ENCODE results near the gene BRIX1. TPM values are rescaled to one million over a fixed set of nuclear protein-coding genes. Genes with fewer than 3 reads are reported as not detected.

Gene BRIX1
- total RNA-seq, 2 donors from 2014 or later, result 5.6 to 9.3 TPM

DNA sequence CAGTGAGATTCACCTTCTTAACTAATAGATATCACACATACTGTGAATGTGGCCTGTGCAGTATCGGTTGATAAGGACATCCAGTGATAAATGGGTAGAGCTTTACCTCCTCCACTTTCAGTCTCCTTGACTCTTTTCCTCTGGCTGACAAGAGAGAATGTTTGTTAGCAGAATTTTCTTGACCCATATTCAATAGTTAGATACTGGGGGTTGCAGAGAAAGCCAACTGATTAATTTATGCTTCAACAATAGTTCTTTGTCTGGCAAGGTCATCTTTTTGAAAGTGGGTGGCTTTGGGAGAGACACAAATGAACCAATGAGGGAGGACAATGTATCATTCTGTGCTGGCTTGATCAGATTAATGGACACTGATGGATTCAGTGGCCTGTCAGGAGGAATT lies 46.3 kb upstream of the BRIX1 start:
- WGBS, 2 donors, result 50 to 79% methylated on average over 1 of the region's 1 CpG
- DNase-seq (no peak), ATAC-seq (no peak)
- Histone ChIP-seq H3K9me3 (no peaks in the 10 kb centered on the region), H3K4me1 (no peaks in the 10 kb centered on the region), H3K36me3 (replicated peaks in 1 of 2; ENCODE audit: insufficient read depth in 1 of 2, low read depth in 2 of 2) (no peaks in the 10 kb centered on the region), H3K27ac (no peak overlapping the region), H3K27me3 (no peaks in the 10 kb centered on the region), H3K4me3 (no peak overlapping the region)
- intact Hi-C loops (cut with DNase I), result no loop called here
- TF ChIP-seq POLR2A (IDR thresholded peaks at IDR 0.05), result no peak
- TF ChIP-seq, protein P1, sequence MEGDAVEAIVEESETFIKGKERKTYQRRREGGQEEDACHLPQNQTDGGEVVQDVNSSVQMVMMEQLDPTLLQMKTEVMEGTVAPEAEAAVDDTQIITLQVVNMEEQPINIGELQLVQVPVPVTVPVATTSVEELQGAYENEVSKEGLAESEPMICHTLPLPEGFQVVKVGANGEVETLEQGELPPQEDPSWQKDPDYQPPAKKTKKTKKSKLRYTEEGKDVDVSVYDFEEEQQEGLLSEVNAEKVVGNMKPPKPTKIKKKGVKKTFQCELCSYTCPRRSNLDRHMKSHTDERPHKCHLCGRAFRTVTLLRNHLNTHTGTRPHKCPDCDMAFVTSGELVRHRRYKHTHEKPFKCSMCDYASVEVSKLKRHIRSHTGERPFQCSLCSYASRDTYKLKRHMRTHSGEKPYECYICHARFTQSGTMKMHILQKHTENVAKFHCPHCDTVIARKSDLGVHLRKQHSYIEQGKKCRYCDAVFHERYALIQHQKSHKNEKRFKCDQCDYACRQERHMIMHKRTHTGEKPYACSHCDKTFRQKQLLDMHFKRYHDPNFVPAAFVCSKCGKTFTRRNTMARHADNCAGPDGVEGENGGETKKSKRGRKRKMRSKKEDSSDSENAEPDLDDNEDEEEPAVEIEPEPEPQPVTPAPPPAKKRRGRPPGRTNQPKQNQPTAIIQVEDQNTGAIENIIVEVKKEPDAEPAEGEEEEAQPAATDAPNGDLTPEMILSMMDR (IDR thresholded peaks at IDR 0.05), result no peak

DNA sequence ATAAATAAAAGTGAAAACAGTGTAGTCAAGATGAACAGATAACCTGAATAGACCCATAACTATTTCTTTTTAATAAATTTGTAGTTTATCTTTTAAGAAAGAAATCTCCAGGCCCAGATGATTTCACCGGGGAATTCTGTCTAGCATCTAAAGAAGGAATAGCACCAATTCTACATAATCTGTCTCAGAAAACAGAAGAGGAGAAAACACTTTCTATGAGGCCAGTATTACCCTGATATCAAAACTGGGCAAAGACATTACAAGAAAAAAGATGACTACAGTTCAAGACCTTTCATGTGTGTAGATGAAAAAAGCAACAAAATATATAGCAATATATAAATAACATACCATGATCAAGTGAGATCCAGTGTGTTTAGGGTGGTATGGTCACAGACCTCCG lies 45.1 kb upstream of the BRIX1 start:
- no peaks in the 10 kb centered on the region for H3K9me3 ChIP-seq
- no peaks in the 10 kb centered on the region for H3K4me1 ChIP-seq
- WGBS, 2 donors, result 82 to 97% methylated on average over 2 of the region's 2 CpGs
- DNase-seq (no peak), ATAC-seq (no peak)
- no peak for TF ChIP-seq POLR2A (IDR thresholded peaks at IDR 0.05)
- TF ChIP-seq, protein P1 (IDR thresholded peaks at IDR 0.05), result no peak
- H3K27me3 ChIP-seq, result no peaks in the 10 kb centered on the region
- intact Hi-C loops (cut with DNase I), result no loop called here
- H3K4me3 ChIP-seq, result no peak overlapping the region
- H3K27ac ChIP-seq, result no peak overlapping the region
- no peaks in the 10 kb centered on the region for H3K36me3 ChIP-seq (replicated peaks in 1 of 2; ENCODE audit: insufficient read depth in 1 of 2, low read depth in 2 of 2)

DNA sequence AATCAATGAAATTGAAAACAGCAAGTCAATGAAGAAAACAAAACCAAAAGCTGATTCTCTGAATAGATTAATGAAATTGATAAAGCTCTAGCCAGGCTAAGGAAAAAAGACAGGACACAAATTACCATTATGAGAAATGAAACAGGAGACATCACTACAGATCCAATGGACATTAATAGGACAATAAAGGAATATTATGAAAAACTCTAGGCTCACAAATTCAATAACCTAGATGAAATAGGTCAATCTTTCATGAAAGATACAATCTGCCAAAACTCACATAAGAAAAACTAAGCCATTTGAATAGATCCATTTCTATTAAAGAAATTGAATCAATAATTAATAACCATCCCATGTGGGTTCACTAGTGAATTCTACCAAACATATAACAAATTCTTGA lies 39.2 kb upstream of the BRIX1 start:
- DNase-seq, result no peak
- no peak overlapping the region for H3K4me3 ChIP-seq
- ATAC-seq, result no peak
- no peak for TF ChIP-seq POLR2A (IDR thresholded peaks at IDR 0.05)
- TF ChIP-seq, protein P1 (IDR thresholded peaks at IDR 0.05), result no peak
- no peaks in the 10 kb centered on the region for H3K4me1 ChIP-seq
- no peak overlapping the region for H3K27ac ChIP-seq
- H3K27me3 ChIP-seq, result no peaks in the 10 kb centered on the region
- H3K36me3 ChIP-seq (replicated peaks in 1 of 2; ENCODE audit: insufficient read depth in 1 of 2, low read depth in 2 of 2), result no peaks in the 10 kb centered on the region
- no peaks in the 10 kb centered on the region for H3K9me3 ChIP-seq
- intact Hi-C loops (cut with DNase I), result no loop called here

DNA sequence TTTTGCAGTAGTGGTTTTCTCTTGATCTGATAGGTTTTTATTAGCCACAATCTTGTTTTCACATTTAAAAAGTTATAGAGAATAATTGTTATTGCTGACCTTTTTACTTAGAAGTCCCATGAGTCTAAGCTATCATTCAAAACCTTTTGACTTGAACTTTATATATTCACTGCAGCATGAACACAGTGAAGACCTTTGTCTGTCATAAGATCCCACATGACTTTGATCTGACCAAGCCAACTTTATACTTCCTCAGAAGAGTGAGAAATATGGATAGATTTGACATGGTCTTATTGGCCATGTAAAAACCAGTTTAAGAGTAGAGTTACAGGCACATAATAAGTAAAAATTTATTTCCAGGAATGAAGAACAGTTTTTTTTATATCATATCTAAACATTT lies 34.3 kb upstream of the BRIX1 start:
- no peak for TF ChIP-seq POLR2A (IDR thresholded peaks at IDR 0.05)
- TF ChIP-seq, protein P1 (IDR thresholded peaks at IDR 0.05), result no peak
- no peaks in the 10 kb centered on the region for H3K27me3 ChIP-seq
- no peak for ATAC-seq
- H3K9me3 ChIP-seq, result no peaks in the 10 kb centered on the region
- H3K4me3 ChIP-seq, result no peak overlapping the region
- no peaks in the 10 kb centered on the region for H3K36me3 ChIP-seq (replicated peaks in 1 of 2; ENCODE audit: insufficient read depth in 1 of 2, low read depth in 2 of 2)
- intact Hi-C loops (cut with DNase I), result no loop called here
- DNase-seq, result no peak
- H3K4me1 ChIP-seq, result no peaks in the 10 kb centered on the region
- H3K27ac ChIP-seq, result no peak overlapping the region

DNA sequence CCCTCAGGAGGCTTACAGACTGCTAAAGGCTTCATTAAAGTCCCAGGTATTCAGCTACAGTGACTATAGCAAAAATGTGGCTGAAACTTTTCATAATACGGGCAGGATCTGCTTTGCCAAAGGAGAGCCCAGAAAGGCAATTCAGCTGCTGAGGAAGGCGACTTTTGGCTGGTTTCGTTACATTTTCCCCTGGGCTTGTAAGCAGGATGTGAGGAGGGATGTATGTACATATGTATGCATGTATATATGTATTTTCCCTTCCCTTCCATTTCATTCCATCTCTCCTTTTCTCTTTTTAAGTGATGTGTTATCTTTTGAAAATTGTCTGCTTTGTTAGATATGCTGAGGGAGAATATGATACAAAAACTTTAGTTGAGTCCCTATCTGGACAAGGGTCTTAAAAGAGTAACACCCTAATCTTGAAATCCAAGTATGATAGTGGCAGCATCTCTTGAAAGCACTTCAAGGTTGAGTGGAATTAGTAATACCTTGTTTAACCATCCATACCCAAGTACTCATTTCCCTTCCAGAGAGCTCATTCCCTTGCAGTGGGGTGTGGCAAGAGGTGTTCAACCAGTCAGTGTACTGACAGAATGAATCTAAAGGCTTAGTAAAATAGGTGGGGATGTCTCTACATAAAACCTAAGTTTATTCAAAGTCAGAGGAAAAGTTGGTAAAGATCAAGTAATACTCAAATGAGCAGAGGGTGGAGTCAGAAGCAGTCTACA lies 29.0 kb upstream of the BRIX1 start:
- no peak for TF ChIP-seq POLR2A (IDR thresholded peaks at IDR 0.05)
- TF ChIP-seq, protein P1 (IDR thresholded peaks at IDR 0.05), result no peak
- no peak overlapping the region for H3K4me3 ChIP-seq
- no peaks in the 10 kb centered on the region for H3K9me3 ChIP-seq
- no peak overlapping the region for H3K27ac ChIP-seq
- H3K36me3 ChIP-seq (replicated peaks in 1 of 2; ENCODE audit: insufficient read depth in 1 of 2, low read depth in 2 of 2), result no peaks in the 10 kb centered on the region
- DNase-seq (no peak), ATAC-seq (no peak)
- WGBS, 2 donors, result 71 to 93% methylated on average over 3 of the region's 3 CpGs
- intact Hi-C loops (cut with DNase I), result no loop called here
- H3K4me1 ChIP-seq, result no peaks in the 10 kb centered on the region
- no peaks in the 10 kb centered on the region for H3K27me3 ChIP-seq

All from body of pancreas (tissue), 4 donors.